Gastroesophageal sphincter (tissue), 3 donors: ENCODE results near the gene MTA3.

Experiments
- CTCF ChIP-seq, 4 experiments: fragments of 200-600 bp in 2 of 4; fragments of 450-650 bp in 2 of 4; sonication (generic) in 1 of 4; IDR thresholded peaks; one replicate each; pipeline ENCODE4 v1.5.1; 2017 to 2019; ENCODE audit warnings: antibody characterized with exemption in 4 of 4, mild to moderate bottlenecking in 2 of 4, moderate library complexity in 2 of 4
- EP300 ChIP-seq: sonication (generic); formaldehyde crosslinking; IDR thresholded peaks from one replicate; pipeline ENCODE4 v1.6.1; 2017; ENCODE audit warnings: antibody characterized with exemption, mild to moderate bottlenecking
- POLR2AphosphoS5 ChIP-seq: sonication (generic); formaldehyde crosslinking; IDR thresholded peaks from one replicate; pipeline ENCODE4 v1.6.1; 2017; ENCODE audit warnings: antibody characterized with exemption

- TF ChIP-seq CTCF (IDR thresholded peaks at IDR 0.05) (no peak), POLR2AphosphoS5 (no peak), EP300 (no peak)
Measured at GRCh38 chr2:42787788-42788477, 219.5 kb downstream of the MTA3 start.
